AG09309 (cell line): ENCODE results near the gene KLHL9.
"Not testable (repeated sequence)": the region's sequence is repeated elsewhere in the genome, so short reads cannot be mapped to it uniquely, and the experiment has no call there.

Source experiments
- DNase-seq: peaks from one replicate; pipeline ENCODE4 v3.0.0-alpha.2; 2010; ENCODE audit warnings: low read depth
- H3K4me3 ChIP-seq: 2 replicates; pipeline ENCODE4 v1.5.1; 2011; ENCODE audit warnings: mild to moderate bottlenecking, low read depth, low read length, moderate library complexity; ENCODE audit not compliant: control insufficient read depth
- TF ChIP-seq, protein P1 (sequence below): IDR thresholded peaks from 2 replicates; pipeline ENCODE4 v1.5.1; 2011; ENCODE audit warnings: mild to moderate bottlenecking, low read depth, low read length, inconsistent platforms; ENCODE audit not compliant: insufficient read depth, control insufficient read depth; ENCODE audit errors: missing control alignments

KLHL9 gene, protein sequence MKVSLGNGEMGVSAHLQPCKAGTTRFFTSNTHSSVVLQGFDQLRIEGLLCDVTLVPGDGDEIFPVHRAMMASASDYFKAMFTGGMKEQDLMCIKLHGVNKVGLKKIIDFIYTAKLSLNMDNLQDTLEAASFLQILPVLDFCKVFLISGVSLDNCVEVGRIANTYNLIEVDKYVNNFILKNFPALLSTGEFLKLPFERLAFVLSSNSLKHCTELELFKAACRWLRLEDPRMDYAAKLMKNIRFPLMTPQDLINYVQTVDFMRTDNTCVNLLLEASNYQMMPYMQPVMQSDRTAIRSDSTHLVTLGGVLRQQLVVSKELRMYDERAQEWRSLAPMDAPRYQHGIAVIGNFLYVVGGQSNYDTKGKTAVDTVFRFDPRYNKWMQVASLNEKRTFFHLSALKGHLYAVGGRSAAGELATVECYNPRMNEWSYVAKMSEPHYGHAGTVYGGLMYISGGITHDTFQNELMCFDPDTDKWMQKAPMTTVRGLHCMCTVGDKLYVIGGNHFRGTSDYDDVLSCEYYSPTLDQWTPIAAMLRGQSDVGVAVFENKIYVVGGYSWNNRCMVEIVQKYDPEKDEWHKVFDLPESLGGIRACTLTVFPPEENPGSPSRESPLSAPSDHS

DNA sequence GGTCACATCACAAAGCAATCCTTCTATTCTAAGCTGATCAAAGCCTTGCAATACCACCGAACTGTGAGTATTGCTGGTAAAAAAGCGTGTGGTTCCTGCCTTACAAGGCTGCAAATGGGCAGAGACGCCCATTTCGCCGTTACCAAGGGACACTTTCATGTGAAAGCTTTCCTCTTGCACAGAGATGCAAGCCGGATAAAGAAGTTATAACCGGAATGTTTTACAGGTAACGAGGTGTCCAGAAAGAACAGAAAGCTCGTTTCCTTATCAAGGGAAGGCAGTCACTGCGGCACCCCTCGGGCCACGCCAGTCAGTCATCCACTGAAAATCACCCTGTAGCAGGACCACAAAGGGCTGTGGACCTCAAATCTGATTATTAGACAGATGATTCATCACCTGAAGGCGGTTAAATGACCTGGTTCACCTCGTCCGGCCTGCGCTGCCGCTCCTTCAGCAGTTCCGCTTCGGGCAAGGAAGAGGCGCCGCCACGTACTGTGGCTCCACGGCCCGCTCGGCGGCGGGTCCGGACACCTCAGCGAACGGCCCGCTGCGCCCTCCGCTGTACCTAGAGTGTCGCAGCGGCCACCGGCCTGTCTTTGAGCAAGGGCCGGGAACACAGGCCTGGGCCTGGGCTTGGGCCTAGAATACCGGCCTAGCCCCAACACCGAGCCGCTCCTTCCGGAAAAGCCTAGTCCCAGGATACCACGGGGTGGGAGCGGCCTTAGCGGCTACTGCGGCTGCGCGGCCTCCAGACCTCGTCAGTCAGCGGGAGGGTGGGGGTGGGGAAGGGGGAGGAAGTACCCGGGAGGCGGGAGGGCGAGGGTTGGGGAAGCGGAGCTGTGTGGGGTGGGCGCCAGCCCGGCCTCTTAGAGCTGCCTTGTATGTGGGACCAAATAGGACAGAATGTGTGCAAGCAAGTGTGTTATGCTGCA lies at the start of gene KLHL9:
TSS of gene KLHL9 (minus strand) at position 704 of the 932 bp plus-strand sequence. CDS start at position 159, 545 bp downstream.
- DNase-seq: peak; percentile 61
- peak within 1 kb of the TSS; percentile 71 for H3K4me3 ChIP-seq
- TF ChIP-seq, protein P1, sequence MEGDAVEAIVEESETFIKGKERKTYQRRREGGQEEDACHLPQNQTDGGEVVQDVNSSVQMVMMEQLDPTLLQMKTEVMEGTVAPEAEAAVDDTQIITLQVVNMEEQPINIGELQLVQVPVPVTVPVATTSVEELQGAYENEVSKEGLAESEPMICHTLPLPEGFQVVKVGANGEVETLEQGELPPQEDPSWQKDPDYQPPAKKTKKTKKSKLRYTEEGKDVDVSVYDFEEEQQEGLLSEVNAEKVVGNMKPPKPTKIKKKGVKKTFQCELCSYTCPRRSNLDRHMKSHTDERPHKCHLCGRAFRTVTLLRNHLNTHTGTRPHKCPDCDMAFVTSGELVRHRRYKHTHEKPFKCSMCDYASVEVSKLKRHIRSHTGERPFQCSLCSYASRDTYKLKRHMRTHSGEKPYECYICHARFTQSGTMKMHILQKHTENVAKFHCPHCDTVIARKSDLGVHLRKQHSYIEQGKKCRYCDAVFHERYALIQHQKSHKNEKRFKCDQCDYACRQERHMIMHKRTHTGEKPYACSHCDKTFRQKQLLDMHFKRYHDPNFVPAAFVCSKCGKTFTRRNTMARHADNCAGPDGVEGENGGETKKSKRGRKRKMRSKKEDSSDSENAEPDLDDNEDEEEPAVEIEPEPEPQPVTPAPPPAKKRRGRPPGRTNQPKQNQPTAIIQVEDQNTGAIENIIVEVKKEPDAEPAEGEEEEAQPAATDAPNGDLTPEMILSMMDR: no peak

DNA sequence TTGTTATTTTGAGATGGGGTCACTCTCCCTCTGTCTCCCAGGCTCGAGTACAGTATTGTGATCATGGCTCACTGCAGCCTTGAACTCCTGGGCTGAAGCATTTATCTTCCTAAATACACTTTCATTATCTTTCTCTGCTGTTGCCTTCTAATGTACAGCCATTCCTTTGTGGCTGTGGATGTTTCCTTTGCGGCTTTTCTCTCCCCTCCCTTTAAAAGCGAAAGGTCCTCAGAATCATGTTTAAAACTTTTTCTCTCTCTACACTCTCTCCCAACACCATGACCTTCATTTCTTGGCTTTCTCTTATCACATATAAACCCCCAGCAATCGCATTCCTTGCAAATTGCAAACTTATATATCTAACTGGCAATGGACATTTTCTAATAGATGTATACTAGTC lies 48.4 kb upstream of the KLHL9 start:
- TF ChIP-seq, protein P1: no peak
- H3K4me3 ChIP-seq: no peak overlapping the region
- DNase-seq: no peak

DNA sequence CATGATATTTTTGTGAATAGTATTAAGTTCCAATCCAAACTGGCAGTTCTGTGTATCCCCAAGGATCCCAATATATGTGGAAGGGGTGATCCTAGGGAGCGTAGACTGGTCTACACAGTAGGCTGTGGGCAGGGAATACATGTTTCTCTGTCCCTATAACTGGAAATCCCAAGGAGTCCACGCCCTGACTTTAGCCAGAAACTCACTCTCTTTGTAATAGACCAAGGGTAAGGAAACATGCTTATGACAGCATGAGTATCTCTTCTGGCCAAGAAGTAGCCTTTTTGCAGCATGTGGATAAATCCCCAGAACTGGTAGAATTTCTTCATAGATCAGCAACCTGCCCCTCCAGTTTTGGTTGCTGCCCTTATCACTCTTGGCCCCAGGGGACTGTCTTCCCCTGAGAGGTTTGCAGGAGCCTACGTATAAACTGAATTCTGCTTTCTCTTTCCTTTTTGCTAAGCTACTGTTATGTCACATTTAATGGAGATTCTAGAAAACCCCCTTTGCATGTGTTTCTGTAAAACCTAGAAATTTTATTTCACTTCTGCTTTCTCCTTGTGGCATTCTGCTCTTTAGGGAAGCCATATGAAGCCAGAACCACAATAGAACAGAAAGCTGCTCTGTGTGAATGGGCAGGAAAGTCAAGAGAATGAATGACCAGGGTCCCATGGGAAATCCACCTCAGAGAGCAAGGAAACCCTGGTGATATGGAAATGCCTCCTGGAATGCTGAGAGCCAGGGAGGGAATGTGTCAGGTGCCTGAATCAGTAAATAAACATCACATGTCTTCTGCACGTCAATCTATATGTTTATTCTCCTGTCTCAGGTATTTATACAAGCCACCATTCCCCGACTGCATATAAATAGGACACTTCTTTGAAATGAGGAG lies 46.5 kb upstream of the KLHL9 start:
- H3K4me3 ChIP-seq: no peak overlapping the region
- TF ChIP-seq, protein P1: no peak
- DNase-seq: no peak

DNA sequence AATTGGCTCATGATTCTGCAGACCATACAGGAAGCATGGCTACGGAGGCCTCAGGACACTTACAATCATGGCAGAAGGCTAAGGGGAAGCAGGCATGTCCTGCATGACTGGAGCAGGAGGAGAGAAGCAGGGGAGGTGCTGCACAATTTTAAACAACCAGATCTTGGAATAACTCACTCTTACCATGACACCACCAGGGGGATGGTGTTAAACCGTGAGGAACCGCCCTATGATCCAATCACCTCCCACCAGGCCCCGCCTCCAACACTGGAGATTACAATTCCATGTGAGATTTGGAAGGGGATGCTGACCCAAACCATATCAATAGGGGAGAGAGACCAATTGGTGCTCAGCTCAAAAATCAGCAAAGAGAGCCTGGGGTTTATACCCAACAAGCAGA lies 36.3 kb upstream of the KLHL9 start:
- H3K4me3 ChIP-seq, DNase-seq: not testable (repeated sequence)

DNA sequence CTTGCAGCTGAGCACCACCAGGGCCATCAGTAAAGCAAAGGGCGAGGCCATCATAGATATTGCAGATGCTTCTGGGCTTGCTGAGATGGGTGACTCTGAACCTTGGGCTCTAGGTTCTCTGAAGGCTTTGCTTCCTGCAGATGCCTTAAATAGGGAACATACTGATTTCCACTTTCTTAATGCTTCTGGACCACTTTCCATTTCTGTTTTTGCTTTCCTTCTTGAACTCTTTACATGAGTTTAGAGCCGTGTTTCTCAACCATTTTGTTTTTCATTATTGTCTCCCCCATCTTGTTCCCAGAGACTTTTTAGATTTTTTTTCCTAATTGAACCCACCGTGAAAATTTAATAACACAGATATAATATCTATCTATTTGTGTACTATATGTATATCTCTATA lies 32.8 kb upstream of the KLHL9 start, which contains the start of gene IFNA13:
TSS of gene IFNA13 (minus strand) at position 101 of the 400 bp plus-strand sequence. CDS start at position 54, 47 bp downstream.
- DNase-seq: no peak
- no peak within 1 kb of the TSS for H3K4me3 ChIP-seq
- TF ChIP-seq, protein P1: no peak

DNA sequence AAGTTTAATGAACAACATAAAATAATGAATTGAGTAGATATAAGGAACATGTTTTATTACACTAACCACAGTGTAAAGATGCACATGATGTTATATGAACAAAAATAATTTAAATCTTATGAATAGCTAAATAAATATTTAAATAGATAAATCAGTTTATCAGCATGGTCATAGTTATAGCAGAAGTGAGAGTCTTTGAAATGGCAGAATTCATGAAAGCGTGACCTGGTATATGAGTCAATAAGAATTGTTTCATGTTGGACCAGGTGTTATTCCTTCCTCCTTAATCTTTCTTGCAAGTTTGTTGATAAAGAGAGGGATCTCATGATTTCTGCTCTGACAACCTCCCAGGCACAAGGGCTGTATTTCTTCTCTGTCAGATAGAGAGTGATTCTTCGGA lies 32.0 kb upstream of the KLHL9 start:
- DNase-seq, H3K4me3 ChIP-seq: not testable (repeated sequence)

DNA sequence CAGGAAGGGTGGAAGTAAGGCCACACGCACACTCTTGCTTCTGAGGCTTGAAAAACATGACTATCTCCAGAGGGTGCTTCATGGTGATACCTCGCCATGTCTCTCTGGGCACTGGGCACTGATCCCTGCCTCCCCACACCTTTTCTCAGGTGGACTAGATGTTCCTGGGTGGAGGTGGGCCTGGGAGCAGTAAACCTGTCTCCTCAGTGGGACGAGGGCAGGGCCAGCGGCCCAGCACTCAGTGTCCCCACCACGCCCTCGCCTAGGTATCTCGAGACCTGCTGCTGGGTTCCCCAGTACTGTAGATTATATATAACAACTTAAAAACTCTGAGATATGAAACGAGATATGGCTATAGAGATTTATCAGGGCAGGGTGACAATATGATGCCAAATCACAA lies 27.1 kb upstream of the KLHL9 start:
- H3K4me3 ChIP-seq: no peak overlapping the region
- DNase-seq: no peak
- TF ChIP-seq, protein P1: no peak
